Measurements from ENCODE around the gene ZNF316.

GRCh38 chr7:6630007-6630849 lies 6.9 kb upstream of the ZNF316 start:
- TF ChIP-seq CTCF (IDR thresholded peaks at IDR 0.05) (no peak), POLR2A (IDR thresholded peaks at IDR 0.05) (no peak), POLR2AphosphoS5 (IDR thresholded peaks at IDR 0.05) (no peak), EP300 (IDR thresholded peaks at IDR 0.05) (no peak)

Data from gastroesophageal sphincter (tissue), 3 donors.